NB4 (cell line): Measurements from ENCODE around the gene PRCD.

Source experiments
- DNase-seq: peaks from one replicate; pipeline ENCODE4 v3.0.0; 2010; ENCODE audit warnings: low read depth
- H3K4me3 ChIP-seq: one replicate; pipeline ENCODE4 v1.5.1; 2011; ENCODE audit warnings: mild to moderate bottlenecking, low read depth, low read length, moderate library complexity
- MYC ChIP-seq: IDR thresholded peaks from 2 replicates; pipeline ENCODE4 v1.6.1; 2011; ENCODE audit warnings: low read depth, low read length
- POLR2A ChIP-seq: IDR thresholded peaks from 2 replicates; pipeline ENCODE4 v1.6.1; 2011; ENCODE audit warnings: mild to moderate bottlenecking; ENCODE audit not compliant: insufficient read length; ENCODE audit errors: extremely low read depth
- TF ChIP-seq, protein P1 (sequence below): IDR thresholded peaks from one replicate; pipeline ENCODE4 v1.5.1; 2012; ENCODE audit warnings: low read depth, low read length
- TF ChIP-seq, protein P2 (sequence below): IDR thresholded peaks from 2 replicates; pipeline ENCODE4 v1.6.1; 2011; ENCODE audit warnings: low read depth, low read length

The PRCD gene

DNA sequence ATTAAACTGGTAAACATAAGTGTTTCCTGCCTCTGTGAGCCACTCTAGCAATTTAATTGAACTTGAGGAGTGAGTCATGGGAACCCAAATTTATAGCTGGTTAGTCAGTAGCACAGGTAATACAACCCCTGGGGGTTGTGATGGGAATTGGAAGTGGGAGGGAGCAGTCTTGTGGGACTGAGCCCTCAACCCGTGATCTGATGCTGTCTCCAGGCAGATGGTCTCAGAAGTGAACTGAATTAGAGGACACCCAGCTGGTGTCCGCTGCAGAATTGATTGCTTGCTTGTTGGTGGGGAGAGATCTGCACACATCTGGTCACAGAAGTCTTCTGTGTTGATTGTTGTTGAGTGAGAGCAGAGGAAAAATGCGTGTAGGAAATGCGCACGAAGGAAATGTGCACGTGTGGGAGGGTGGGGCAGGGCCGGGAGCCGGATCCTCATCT lies 53.6 kb downstream of the PRCD start:
- DNase-seq = no peak
- H3K4me3 ChIP-seq = no peak overlapping the region
- TF ChIP-seq, protein P1, sequence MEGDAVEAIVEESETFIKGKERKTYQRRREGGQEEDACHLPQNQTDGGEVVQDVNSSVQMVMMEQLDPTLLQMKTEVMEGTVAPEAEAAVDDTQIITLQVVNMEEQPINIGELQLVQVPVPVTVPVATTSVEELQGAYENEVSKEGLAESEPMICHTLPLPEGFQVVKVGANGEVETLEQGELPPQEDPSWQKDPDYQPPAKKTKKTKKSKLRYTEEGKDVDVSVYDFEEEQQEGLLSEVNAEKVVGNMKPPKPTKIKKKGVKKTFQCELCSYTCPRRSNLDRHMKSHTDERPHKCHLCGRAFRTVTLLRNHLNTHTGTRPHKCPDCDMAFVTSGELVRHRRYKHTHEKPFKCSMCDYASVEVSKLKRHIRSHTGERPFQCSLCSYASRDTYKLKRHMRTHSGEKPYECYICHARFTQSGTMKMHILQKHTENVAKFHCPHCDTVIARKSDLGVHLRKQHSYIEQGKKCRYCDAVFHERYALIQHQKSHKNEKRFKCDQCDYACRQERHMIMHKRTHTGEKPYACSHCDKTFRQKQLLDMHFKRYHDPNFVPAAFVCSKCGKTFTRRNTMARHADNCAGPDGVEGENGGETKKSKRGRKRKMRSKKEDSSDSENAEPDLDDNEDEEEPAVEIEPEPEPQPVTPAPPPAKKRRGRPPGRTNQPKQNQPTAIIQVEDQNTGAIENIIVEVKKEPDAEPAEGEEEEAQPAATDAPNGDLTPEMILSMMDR = no peak
- TF ChIP-seq MYC = no peak
- TF ChIP-seq, protein P2, sequence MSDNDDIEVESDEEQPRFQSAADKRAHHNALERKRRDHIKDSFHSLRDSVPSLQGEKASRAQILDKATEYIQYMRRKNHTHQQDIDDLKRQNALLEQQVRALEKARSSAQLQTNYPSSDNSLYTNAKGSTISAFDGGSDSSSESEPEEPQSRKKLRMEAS = no peak
- TF ChIP-seq POLR2A = no peak

DNA sequence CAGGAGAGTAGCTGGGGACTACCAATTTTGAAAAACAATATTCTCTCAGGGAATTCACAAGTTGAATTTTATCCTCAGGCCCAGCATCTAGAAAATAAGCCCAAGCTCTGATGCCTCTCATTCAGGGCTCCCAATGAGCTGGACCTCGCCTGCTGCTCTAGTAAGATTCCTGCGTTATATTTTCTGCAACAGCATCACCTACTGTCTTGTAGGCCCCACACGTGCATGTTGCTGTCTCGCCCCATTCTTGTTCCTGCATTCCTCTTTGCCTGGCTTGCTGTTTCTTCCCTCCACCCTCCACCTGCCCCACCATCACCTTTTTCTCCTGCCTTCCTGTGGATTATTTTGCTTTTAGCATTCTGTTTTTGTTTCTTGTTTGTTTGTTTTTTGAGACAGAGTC lies 54.1 kb downstream of the PRCD start:
- no peak overlapping the region for H3K4me3 ChIP-seq
- DNase-seq = no peak
- TF ChIP-seq, protein P1 = no peak
- TF ChIP-seq POLR2A (no peak), MYC (no peak)
- TF ChIP-seq, protein P2 = no peak

DNA sequence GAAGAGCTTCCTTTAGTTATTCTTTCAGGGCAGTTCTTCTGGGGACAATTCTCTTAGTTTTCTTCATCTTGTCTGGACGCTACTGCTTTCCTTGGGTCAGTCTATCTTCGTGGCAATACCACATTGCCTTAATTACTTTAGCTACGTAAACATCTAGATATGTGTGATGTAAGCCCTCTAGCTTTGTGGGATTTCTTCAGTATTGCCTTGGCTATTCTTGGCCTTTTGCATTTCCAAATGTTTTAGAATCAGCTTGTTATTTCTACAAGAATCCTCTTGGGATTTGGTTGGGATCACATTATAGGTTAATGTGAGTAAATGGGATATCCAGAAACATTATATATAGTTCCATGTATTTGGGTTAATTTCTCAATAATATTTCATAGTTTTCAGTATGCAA lies 54.8 kb downstream of the PRCD start:
- no peak for DNase-seq
- TF ChIP-seq MYC (no peak), POLR2A (no peak)
- TF ChIP-seq, protein P2 = no peak
- TF ChIP-seq, protein P1 = no peak
- no peak overlapping the region for H3K4me3 ChIP-seq
